Body of pancreas (tissue), 4 donors: Measurements from ENCODE around the gene HERC2. TPM values are rescaled to one million over a fixed set of nuclear protein-coding genes. Genes with fewer than 3 reads are reported as not detected.

Experiments used
- ATAC-seq: fragments of 150-250 bp; one replicate; pipeline ENCODE4 v1.9.1; 2016
- DNase-seq, 4 donors: peaks; one replicate each; pipeline ENCODE4 v3.0.0-alpha.2; 2019
- H3K27ac ChIP-seq, 4 donors: fragments of 200-600 bp; sonication (generic); 1 replicate in 3 of 4; 2 replicates in 1 of 4; pipeline versions ENCODE4 v1.5.1 to v1.6.1; 2016 to 2019; ENCODE audit warnings: mild to moderate bottlenecking in 1 of 4, mixed read lengths in 1 of 4, moderate library complexity in 1 of 4
- H3K27me3 ChIP-seq, 2 donors: fragments of 200-600 bp; sonication (generic); one replicate each; pipeline ENCODE4 v1.6.0; 2016; ENCODE audit warnings: mild to moderate bottlenecking in 1 of 2
- H3K36me3 ChIP-seq, 2 donors: fragments of 200-600 bp; sonication (generic); replicated peaks in 1 of 2; 2 replicates each; pipeline ENCODE4 v1.5.1; 2016; ENCODE audit warnings: low read depth in 2 of 2; ENCODE audit not compliant: insufficient read depth in 1 of 2
- H3K4me1 ChIP-seq: fragments of 200-600 bp; sonication (generic); one replicate; pipeline ENCODE4 v1.6.0; 2016
- H3K4me3 ChIP-seq, 2 donors: fragments of 200-600 bp; sonication (generic); 1 replicate in 1 of 2; 2 replicates in 1 of 2; pipeline ENCODE4 v1.5.1; 2016 to 2019
- H3K9me3 ChIP-seq, 3 donors: fragments of 200-600 bp; sonication (generic); 1 replicate in 2 of 3; 2 replicates in 1 of 3; pipeline ENCODE4 v1.5.1; 2016
- CTCF ChIP-seq, 7 experiments: fragments of 450-650 bp in 4 of 7; fragments of 200-600 bp in 3 of 7; sonication (generic) in 3 of 7; IDR thresholded peaks; one replicate each; pipeline ENCODE4 v1.5.1; 2016 to 2019; ENCODE audit warnings: antibody characterized with exemption in 7 of 7
- POLR2A ChIP-seq, 3 donors: fragments of 450-650 bp; IDR thresholded peaks; one replicate each; pipeline ENCODE4 v1.6.1; 2016; ENCODE audit warnings: antibody characterized with exemption in 3 of 3, mild to moderate bottlenecking in 2 of 3
- WGBS, 2 donors: methylation state at CpG; one replicate each; pipeline ENCODE4 v1.1.5; 2017; 5-methylcytosine and 5-hydroxymethylcytosine counted together
- intact Hi-C: fragments of 100-400 bp; cut with DNase I; formaldehyde crosslinking; loops from one replicate; pipeline ENCODE4 v1.15.1; 2023
- total RNA-seq, 2 donors: library from RNA; depleted of rRNA; stranded (reverse); fragments of >200 nt; gene quantifications; one replicate each; pipeline ENCODE4 v1.1.0, GENCODE V29; 2016

Gene HERC2
- total RNA-seq, 2 donors from 2014 or later, result 36.3 to 76.5 TPM

- Histone ChIP-seq H3K9me3 (no peaks in the 10 kb centered on the region), H3K27ac (no peak overlapping the region), H3K36me3 (peaks cover 0 to 8% of the 10 kb centered on the region in 2 donors), H3K4me1 (no peaks in the 10 kb centered on the region), H3K27me3 (no peaks in the 10 kb centered on the region), H3K4me3 (no peak overlapping the region)
- DNase-seq, result peak; percentile 27 to 59 (median 48)
- WGBS, 2 donors, result 57 to 71% methylated on average over 15 of the region's 15 CpGs
- intact Hi-C loops, result no loop called here
- TF ChIP-seq POLR2A (IDR thresholded peaks at IDR 0.05) (no peak), CTCF (IDR thresholded peaks at IDR 0.05) (peak in 4 of 7 experiments; percentile 2 to 23 (median 11))
- ATAC-seq, result no peak
Observed at GRCh38 chr15:28191832-28192231, 130.1 kb downstream of the HERC2 start.

GRCh38 chr15:28190391-28191174 is 131.4 kb downstream of the HERC2 start:
- Histone ChIP-seq H3K4me1 (no peaks in the 10 kb centered on the region), H3K4me3 (no peak overlapping the region), H3K27ac (no peak overlapping the region), H3K9me3 (no peaks in the 10 kb centered on the region), H3K36me3 (peaks cover 0 to 13% of the 10 kb centered on the region in 2 donors), H3K27me3 (no peaks in the 10 kb centered on the region)
- intact Hi-C loops, result no loop called here
- 69 to 71% methylated on average over 7 of the region's 7 CpGs for WGBS, 2 donors
- DNase-seq (no peak), ATAC-seq (no peak)
- TF ChIP-seq CTCF (IDR thresholded peaks at IDR 0.05) (no peak), POLR2A (IDR thresholded peaks at IDR 0.05) (no peak)

- TF ChIP-seq POLR2A (IDR thresholded peaks at IDR 0.05), result no peak
- TF ChIP-seq CTCF (IDR thresholded peaks at IDR 0.05), result no peak
- ATAC-seq (no peak), DNase-seq (no peak)
- Histone ChIP-seq H3K9me3 (no peaks in the 10 kb centered on the region), H3K4me3 (no peak overlapping the region), H3K27me3 (no peaks in the 10 kb centered on the region), H3K4me1 (peaks cover 16% of the 10 kb centered on the region), H3K36me3 (peaks cover 0 to 16% of the 10 kb centered on the region in 2 donors), H3K27ac (no peak overlapping the region)
- intact Hi-C loops, result no loop called here
- 92% methylated on average over 9 of the region's 9 CpGs for WGBS, 2 donors
Observed at GRCh38 chr15:28185148-28185895, 136.7 kb downstream of the HERC2 start.

GRCh38 chr15:28184166-28184565 is 137.8 kb downstream of the HERC2 start:
- 65 to 70% methylated on average over 2 of the region's 2 CpGs for WGBS, 2 donors
- H3K36me3 ChIP-seq, result peaks cover 0 to 17% of the 10 kb centered on the region in 2 donors
- no peak for DNase-seq
- H3K27ac ChIP-seq, result no peak overlapping the region
- H3K27me3 ChIP-seq, result no peaks in the 10 kb centered on the region
- ATAC-seq, result no peak
- no peak for TF ChIP-seq POLR2A (IDR thresholded peaks at IDR 0.05)
- TF ChIP-seq CTCF (IDR thresholded peaks at IDR 0.05), result no peak
- peaks cover 16% of the 10 kb centered on the region for H3K4me1 ChIP-seq
- intact Hi-C loops, result no loop called here
- H3K4me3 ChIP-seq, result no peak overlapping the region
- no peaks in the 10 kb centered on the region for H3K9me3 ChIP-seq
